ENCODE data around the gene ANKRD13C. TPM values are rescaled to one million over a fixed set of nuclear protein-coding genes. Genes with fewer than 3 reads are reported as not detected.

ANKRD13C gene
- total RNA-seq, 1 donor from 2014 or later, result 21.8 TPM

- H3K27me3 Mint-ChIP-seq (ENCODE audit: unreplicated experiment), result peaks cover 4% of the 10 kb centered on the region
- H3K27ac Mint-ChIP-seq (ENCODE audit: unreplicated experiment), result no peak overlapping the region
- H3K4me3 Mint-ChIP-seq (ENCODE audit: unreplicated experiment), result no peak overlapping the region
- H3K36me3 Mint-ChIP-seq (ENCODE audit: unreplicated experiment), result no peaks in the 10 kb centered on the region
- peaks cover 8% of the 10 kb centered on the region for H3K4me1 Mint-ChIP-seq (ENCODE audit: low read depth, unreplicated experiment)
- H3K9me3 Mint-ChIP-seq (ENCODE audit: unreplicated experiment), result peaks cover 2% of the 10 kb centered on the region
- DNase-seq, result no peak
- TF ChIP-seq, protein P1, sequence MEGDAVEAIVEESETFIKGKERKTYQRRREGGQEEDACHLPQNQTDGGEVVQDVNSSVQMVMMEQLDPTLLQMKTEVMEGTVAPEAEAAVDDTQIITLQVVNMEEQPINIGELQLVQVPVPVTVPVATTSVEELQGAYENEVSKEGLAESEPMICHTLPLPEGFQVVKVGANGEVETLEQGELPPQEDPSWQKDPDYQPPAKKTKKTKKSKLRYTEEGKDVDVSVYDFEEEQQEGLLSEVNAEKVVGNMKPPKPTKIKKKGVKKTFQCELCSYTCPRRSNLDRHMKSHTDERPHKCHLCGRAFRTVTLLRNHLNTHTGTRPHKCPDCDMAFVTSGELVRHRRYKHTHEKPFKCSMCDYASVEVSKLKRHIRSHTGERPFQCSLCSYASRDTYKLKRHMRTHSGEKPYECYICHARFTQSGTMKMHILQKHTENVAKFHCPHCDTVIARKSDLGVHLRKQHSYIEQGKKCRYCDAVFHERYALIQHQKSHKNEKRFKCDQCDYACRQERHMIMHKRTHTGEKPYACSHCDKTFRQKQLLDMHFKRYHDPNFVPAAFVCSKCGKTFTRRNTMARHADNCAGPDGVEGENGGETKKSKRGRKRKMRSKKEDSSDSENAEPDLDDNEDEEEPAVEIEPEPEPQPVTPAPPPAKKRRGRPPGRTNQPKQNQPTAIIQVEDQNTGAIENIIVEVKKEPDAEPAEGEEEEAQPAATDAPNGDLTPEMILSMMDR (IDR thresholded peaks at IDR 0.05; ENCODE audit: partially characterized antibody, unreplicated experiment), result no peak
Observed at GRCh38 chr1:70397013-70397412, 42.5 kb upstream of the ANKRD13C start.

DNA sequence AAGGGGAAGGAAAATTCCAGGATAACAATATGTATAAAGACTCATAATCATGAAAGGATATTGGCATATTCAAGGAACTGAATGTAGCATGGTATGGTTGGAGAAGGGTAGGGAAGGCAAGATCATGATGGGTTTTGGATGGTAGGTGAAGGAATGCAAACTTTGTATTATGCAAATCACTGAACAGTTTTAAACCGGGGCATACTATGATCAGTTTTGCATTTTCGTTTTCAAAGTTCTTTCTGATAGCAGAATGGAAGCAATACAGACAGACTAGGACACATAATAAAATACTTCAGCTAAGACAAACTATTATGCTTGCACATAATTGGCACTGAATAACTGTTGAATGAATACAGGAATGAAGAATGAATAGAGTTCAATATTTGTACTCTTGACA is 42.1 kb upstream of the ANKRD13C start:
- Mint-ChIP-seq H3K4me1 (ENCODE audit: low read depth, unreplicated experiment) (peaks cover 8% of the 10 kb centered on the region), H3K27me3 (ENCODE audit: unreplicated experiment) (peaks cover 4% of the 10 kb centered on the region), H3K9me3 (ENCODE audit: unreplicated experiment) (peaks cover 2% of the 10 kb centered on the region), H3K27ac (ENCODE audit: unreplicated experiment) (no peak overlapping the region), H3K4me3 (ENCODE audit: unreplicated experiment) (no peak overlapping the region), H3K36me3 (ENCODE audit: unreplicated experiment) (no peaks in the 10 kb centered on the region)
- DNase-seq, result no peak
- TF ChIP-seq, protein P1 (IDR thresholded peaks at IDR 0.05; ENCODE audit: partially characterized antibody, unreplicated experiment), result no peak

DNA sequence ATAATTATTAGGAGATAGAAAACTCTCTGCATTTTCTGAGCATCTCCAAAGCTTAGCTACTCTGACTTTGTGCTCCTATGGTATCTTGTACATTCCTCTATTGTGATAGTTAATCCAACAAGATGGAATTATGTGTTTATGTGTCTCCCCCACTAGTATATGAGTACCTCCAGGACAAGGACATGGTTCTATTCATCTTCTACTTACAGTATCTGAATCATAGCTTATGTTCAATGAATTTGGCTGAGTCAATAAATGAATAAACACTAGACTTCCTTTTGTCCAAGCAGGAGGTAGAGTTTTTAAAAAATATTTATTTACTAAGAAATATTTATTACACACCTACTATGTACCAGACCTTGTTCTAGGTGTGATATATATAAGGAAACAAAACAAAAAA is 38.1 kb upstream of the ANKRD13C start:
- no peak for DNase-seq
- no peaks in the 10 kb centered on the region for H3K4me1 Mint-ChIP-seq (ENCODE audit: low read depth, unreplicated experiment)
- peaks cover 2% of the 10 kb centered on the region for H3K9me3 Mint-ChIP-seq (ENCODE audit: unreplicated experiment)
- TF ChIP-seq, protein P1 (IDR thresholded peaks at IDR 0.05; ENCODE audit: partially characterized antibody, unreplicated experiment), result no peak
- H3K27me3 Mint-ChIP-seq (ENCODE audit: unreplicated experiment), result peaks cover 2% of the 10 kb centered on the region
- H3K27ac Mint-ChIP-seq (ENCODE audit: unreplicated experiment), result no peak overlapping the region
- no peak overlapping the region for H3K4me3 Mint-ChIP-seq (ENCODE audit: unreplicated experiment)
- no peaks in the 10 kb centered on the region for H3K36me3 Mint-ChIP-seq (ENCODE audit: unreplicated experiment)

DNA sequence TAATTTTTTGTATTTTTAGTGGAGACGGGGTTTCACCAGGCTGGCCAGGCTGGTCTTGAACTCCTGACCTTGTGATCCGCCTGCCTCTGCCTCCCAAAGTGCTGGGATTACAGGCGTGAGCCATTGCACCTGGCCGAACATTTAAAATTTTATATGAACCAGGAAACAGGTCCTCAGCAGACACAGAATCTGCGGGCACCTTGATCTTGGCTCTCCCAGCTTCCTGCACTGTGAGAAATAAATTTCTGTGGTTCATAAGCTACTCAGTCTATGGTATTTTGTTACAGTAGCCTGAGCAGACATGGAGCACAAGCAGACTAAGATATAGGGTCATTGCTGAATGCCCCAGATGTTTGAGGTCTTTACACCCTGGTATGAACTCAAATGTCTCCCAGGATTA is 33.0 kb upstream of the ANKRD13C start:
- Mint-ChIP-seq H3K9me3 (ENCODE audit: unreplicated experiment) (no peaks in the 10 kb centered on the region), H3K27ac (ENCODE audit: unreplicated experiment) (no peak overlapping the region), H3K4me1 (ENCODE audit: low read depth, unreplicated experiment) (no peaks in the 10 kb centered on the region), H3K36me3 (ENCODE audit: unreplicated experiment) (no peaks in the 10 kb centered on the region), H3K27me3 (ENCODE audit: unreplicated experiment) (no peaks in the 10 kb centered on the region), H3K4me3 (ENCODE audit: unreplicated experiment) (no peak overlapping the region)
- DNase-seq, result no peak
- TF ChIP-seq, protein P1 (IDR thresholded peaks at IDR 0.05; ENCODE audit: partially characterized antibody, unreplicated experiment), result no peak

DNA sequence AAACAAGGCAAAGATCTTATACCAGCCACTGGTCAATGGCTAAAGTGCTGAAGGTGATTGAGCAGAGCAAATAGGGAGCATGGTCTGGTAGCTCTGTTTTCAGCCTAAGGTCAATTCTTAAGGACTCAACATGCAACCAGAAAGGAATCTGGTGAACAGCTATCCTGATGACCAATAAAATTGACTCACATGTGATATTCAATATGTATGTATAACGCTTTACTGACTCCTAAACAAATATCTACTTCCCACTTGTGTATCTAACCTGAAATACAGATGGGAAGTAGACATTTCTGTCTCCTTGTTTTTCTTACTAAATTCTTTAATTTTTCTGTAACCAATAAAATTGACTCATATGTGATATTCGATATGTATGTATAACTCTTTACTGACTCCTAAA is 31.6 kb upstream of the ANKRD13C start:
- Mint-ChIP-seq H3K27ac (ENCODE audit: unreplicated experiment) (no peak overlapping the region), H3K36me3 (ENCODE audit: unreplicated experiment) (no peaks in the 10 kb centered on the region), H3K4me1 (ENCODE audit: low read depth, unreplicated experiment) (no peaks in the 10 kb centered on the region), H3K9me3 (ENCODE audit: unreplicated experiment) (no peaks in the 10 kb centered on the region), H3K4me3 (ENCODE audit: unreplicated experiment) (no peak overlapping the region), H3K27me3 (ENCODE audit: unreplicated experiment) (no peaks in the 10 kb centered on the region)
- no peak for DNase-seq
- TF ChIP-seq, protein P1 (IDR thresholded peaks at IDR 0.05; ENCODE audit: partially characterized antibody, unreplicated experiment), result no peak
